ENCODE data around the gene ADM5. TPM values are rescaled to one million over a fixed set of nuclear protein-coding genes. Genes with fewer than 3 reads are reported as not detected.

The ADM5 gene
- total and polyA plus RNA-seq, 10 of the 15 experiments (the other 5 are each of a cell fraction or from before 2014, with no cell fraction given): 0.05 to 6.0 (median 1.2) TPM; not detected in 1

GRCh38 chr19:49665351-49666119 lies 23.9 kb upstream of the ADM5 start, which contains the start of the genes BCL2L12 and IRF3:
Gene BCL2L12 (plus strand): TSS chr19:49665933. CDS start chr19:49666693, 760 bp downstream.
Gene IRF3 (minus strand): TSS chr19:49665857. CDS start chr19:49664838, 1,019 bp downstream.
- in situ Hi-C loops (cut with MboI) (loop anchor here (5.0 kb wide), 1 partner anchor 168 kb away; the partner anchor contains the start of gene RPS11), intact Hi-C loops (cut with micrococcal nuclease; ENCODE audit: unreplicated experiment) (loop anchor here (2.0 kb wide), 1 partner anchor 23 kb away; the partner anchor contains the start of gene SCAF1)
- no peaks in the 10 kb centered on the region for H3K27me3 ChIP-seq (replicated peaks in 1 of 2; ENCODE audit: control insufficient read depth in 2 of 2, insufficient read depth in 2 of 2, low read length in 1 of 2)
- H3K27ac ChIP-seq (ENCODE audit: control insufficient read depth, insufficient read depth): peak within 1 kb of the TSS; percentile 91
- peaks cover 4% of the 10 kb centered on the region for H4K20me1 ChIP-seq (ENCODE audit: control insufficient read depth, insufficient read depth)
- RAD21 ChIA-PET (ENCODE audit: unreplicated experiment): interaction anchor here (0.8 to 3.4 kb wide), 5 partner anchors 9 to 75 kb away, joined by 3 to 34 read pairs (median 7); partner anchors contain the start of genes PRMT1, RRAS and SCAF1
- H3K9ac ChIP-seq (ENCODE audit: control insufficient read depth, insufficient read depth, low read length): peak within 1 kb of the TSS; percentile 97
- CTCF ChIA-PET: interaction anchor here (0.6 to 5.5 kb wide), 7 partner anchors 10 to 708 kb away, joined by 3 to 80 read pairs (median 5); partner anchors contain the start of genes PRMT1, PRRG2, RRAS and SCAF1
- peaks cover 12 to 17% of the 10 kb centered on the region in 2 experiments for H3K36me3 ChIP-seq (ENCODE audit: control insufficient read depth in 2 of 2, insufficient read depth in 2 of 2, low read length in 1 of 2)
- H3K4me2 ChIP-seq (ENCODE audit: control insufficient read depth, insufficient read depth): peak within 1 kb of the TSS; percentile 91
- H3K9me3 ChIP-seq (replicated peaks; ENCODE audit: control insufficient read depth, insufficient read depth, low read length): no peaks in the 10 kb centered on the region
- DNase-seq (ENCODE audit: low read depth, low spot score): peak; percentile 84
- peak within 1 kb of the TSS; percentile 91 for H2AFZ ChIP-seq (ENCODE audit: control insufficient read depth, low read depth, low read length)
- FAIRE-seq: peak; percentile 87
- ATAC-seq: peak; percentile 92
- BruUV-seq (replicated peaks): no TSS peak
- POLR2A ChIA-PET: interaction anchor here (0.6 to 6.0 kb wide), 7 partner anchors 11 to 528 kb away, joined by 3 to 126 read pairs (median 7); partner anchors contain the start of genes AP2A1, NOSIP, PRMT1 and PRRG2
- peaks cover 36% of the 10 kb centered on the region for H3K79me2 ChIP-seq (ENCODE audit: control insufficient read depth, insufficient read depth, low read length)
- SMC1A ChIA-PET (ENCODE audit: uncharacterized antibody, unreplicated experiment): interaction anchor here (1.1 to 2.2 kb wide), 5 partner anchors 10 to 72 kb away, joined by 4 to 9 read pairs (median 5); partner anchors contain the start of gene RRAS
- WGBS (ENCODE audit: insufficient coverage, insufficient replicate concordance, low lambda C conversion rate, missing lambda C conversion rate): under 1% methylated on average over 47 of the region's 50 CpGs
- H3K4me3 ChIP-seq: peak within 1 kb of the TSS; percentile 99
- peaks cover 14% of the 10 kb centered on the region for H3K4me1 ChIP-seq (ENCODE audit: control insufficient read depth, insufficient read depth, low read length)
- TF ChIP-seq ZNF687 (IDR thresholded peaks at IDR 0.05) (no peak), ATF7 (IDR thresholded peaks at IDR 0.05; ENCODE audit: low read depth) (peak; percentile 74), ATF2 (IDR thresholded peaks at IDR 0.05; ENCODE audit: low read length) (no peak), ZBTB33 (IDR thresholded peaks at IDR 0.05) (0 out of 2 replicates have a peak, but pooled peaks have one; percentile 19), RAD21 (IDR thresholded peaks at IDR 0.05; ENCODE audit: insufficient read depth, low read depth, low read length) (no peak), EED (IDR thresholded peaks at IDR 0.05; ENCODE audit: low read depth) (peak; percentile 70), ZBED1 (IDR thresholded peaks at IDR 0.05; ENCODE audit: borderline replicate concordance) (no peak), IRF5 (IDR thresholded peaks at IDR 0.05; ENCODE audit: borderline replicate concordance) (no peak), NBN (IDR thresholded peaks at IDR 0.05) (peak; percentile 40; the same call in 1 of the 2 replicates), FOS (IDR thresholded peaks at IDR 0.05; ENCODE audit: borderline replicate concordance, extremely low read depth, insufficient read length) (no peak), POLR2AphosphoS2 (IDR thresholded peaks at IDR 0.05; ENCODE audit: low read depth, low read length) (0 out of 2 replicates have a peak, but pooled peaks have one; percentile 21), CBX3 (IDR thresholded peaks at IDR 0.05; ENCODE audit: borderline replicate concordance, low read depth) (no peak), SMAD1 (IDR thresholded peaks at IDR 0.05; ENCODE audit: low read depth, partially characterized antibody) (no peak), CBFB (IDR thresholded peaks at IDR 0.05; ENCODE audit: low read depth) (peak; percentile 76)
